ENCODE measurements around the gene NIPAL1. TPM values are rescaled to one million over a fixed set of nuclear protein-coding genes. Genes with fewer than 3 reads are reported as not detected.

The NIPAL1 gene
- total and polyA plus RNA-seq, 2 donors: 1.2 to 13.7 TPM

- no peak overlapping the region for H3K27ac ChIP-seq (ENCODE audit: low read depth)
- no peak for DNase-seq (ENCODE audit: extremely low spot score)
- WGBS: 66% methylated on average over 3 of the region's 3 CpGs
- H3K4me1 ChIP-seq (ENCODE audit: insufficient read depth): no peaks in the 10 kb centered on the region
- peaks cover 1% of the 10 kb centered on the region for H3K36me3 ChIP-seq (ENCODE audit: insufficient read depth)
- no peak overlapping the region for H3K4me3 ChIP-seq (ENCODE audit: low read depth, low read length)
Measured at GRCh38 chr4:48012824-48013223, 3.7 kb upstream of the NIPAL1 start.

DNA sequence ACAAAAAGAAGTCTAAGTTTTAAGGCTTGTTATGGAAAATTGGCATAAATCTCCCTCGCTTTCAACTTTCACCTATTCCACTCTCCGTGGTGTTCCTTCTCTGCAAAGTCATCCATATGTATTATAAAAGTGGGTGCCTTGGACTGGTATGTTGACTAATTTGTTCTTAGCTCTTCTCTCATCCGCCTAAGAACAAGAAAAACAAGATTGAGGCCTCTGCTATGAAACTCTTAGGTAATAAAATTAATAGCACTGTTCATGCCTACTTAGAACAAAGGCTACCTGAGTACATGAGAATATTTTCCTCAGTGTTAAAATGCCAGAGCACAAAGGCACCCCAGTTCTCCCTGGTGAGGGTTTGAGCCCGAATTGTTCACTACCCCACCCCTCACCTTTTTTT, 1.4 kb upstream of the NIPAL1 start:
- no peak for DNase-seq (ENCODE audit: extremely low spot score)
- Histone ChIP-seq H3K36me3 (ENCODE audit: insufficient read depth) (peaks cover 1% of the 10 kb centered on the region), H3K4me1 (ENCODE audit: insufficient read depth) (no peaks in the 10 kb centered on the region), H3K4me3 (ENCODE audit: low read depth, low read length) (no peak overlapping the region), H3K27ac (ENCODE audit: low read depth) (peak overlapping the region; percentile 68)
- 93% methylated on average over 4 of the region's 4 CpGs for WGBS

- Histone ChIP-seq H3K36me3 (ENCODE audit: insufficient read depth) (peaks cover 1% of the 10 kb centered on the region), H3K4me3 (ENCODE audit: low read depth, low read length) (peak overlapping the region; percentile 53), H3K27ac (ENCODE audit: low read depth) (peak overlapping the region; percentile 68), H3K4me1 (ENCODE audit: insufficient read depth) (no peaks in the 10 kb centered on the region)
- DNase-seq (ENCODE audit: extremely low spot score): no peak
- 80% methylated on average over 5 of the region's 5 CpGs for WGBS
Measured at GRCh38 chr4:48015678-48016077, 894 bp upstream of the NIPAL1 start.

DNA sequence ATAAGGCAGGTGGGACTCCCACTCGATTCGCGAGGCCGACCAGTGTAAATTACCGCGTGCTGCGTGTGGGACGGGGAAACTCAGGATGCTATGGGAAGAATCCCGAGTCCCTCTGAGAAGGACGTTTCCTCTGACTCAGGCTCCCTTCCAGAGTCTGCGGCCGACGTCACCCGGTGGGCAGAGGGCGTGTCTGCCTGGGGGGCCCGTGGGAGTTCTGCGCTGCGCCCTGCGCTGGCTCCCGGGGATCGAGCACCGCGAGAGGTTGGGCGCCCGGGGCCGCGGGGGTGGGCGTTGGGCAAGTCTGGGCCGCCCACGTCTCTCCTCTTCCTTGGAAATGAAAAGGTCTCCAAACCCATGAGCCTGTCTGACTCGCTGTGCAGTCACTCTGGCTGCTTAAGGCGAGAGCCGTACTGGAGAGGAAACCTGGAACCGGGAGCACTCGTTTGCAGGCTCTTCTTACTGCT, 568 bp downstream of the NIPAL1 start:
- no peaks in the 10 kb centered on the region for H3K36me3 ChIP-seq (ENCODE audit: insufficient read depth)
- 1% methylated on average over 35 of the region's 35 CpGs for WGBS
- H3K27ac ChIP-seq (ENCODE audit: low read depth): peak overlapping the region; percentile 76
- no peaks in the 10 kb centered on the region for H3K4me1 ChIP-seq (ENCODE audit: insufficient read depth)
- DNase-seq (ENCODE audit: extremely low spot score): peak; percentile 37
- peak overlapping the region; percentile 53 for H3K4me3 ChIP-seq (ENCODE audit: low read depth, low read length)

GRCh38 chr4:48018112-48018511, 1.5 kb downstream of the NIPAL1 start:
- no peaks in the 10 kb centered on the region for H3K4me1 ChIP-seq (ENCODE audit: insufficient read depth)
- no peak for DNase-seq (ENCODE audit: extremely low spot score)
- no peak overlapping the region for H3K4me3 ChIP-seq (ENCODE audit: low read depth, low read length)
- no peaks in the 10 kb centered on the region for H3K36me3 ChIP-seq (ENCODE audit: insufficient read depth)
- H3K27ac ChIP-seq (ENCODE audit: low read depth): no peak overlapping the region
- WGBS: 65% methylated on average over 2 of the region's 2 CpGs

GRCh38 chr4:48021100-48021499, 4.5 kb downstream of the NIPAL1 start:
- Histone ChIP-seq H3K27ac (ENCODE audit: low read depth) (no peak overlapping the region), H3K36me3 (ENCODE audit: insufficient read depth) (no peaks in the 10 kb centered on the region), H3K4me3 (ENCODE audit: low read depth, low read length) (no peak overlapping the region), H3K4me1 (ENCODE audit: insufficient read depth) (no peaks in the 10 kb centered on the region)
- DNase-seq (ENCODE audit: extremely low spot score): no peak
- 0% methylated on average over 1 of the region's 1 CpG for WGBS

GRCh38 chr4:48022192-48022799, 5.7 kb downstream of the NIPAL1 start:
- Histone ChIP-seq H3K4me1 (ENCODE audit: insufficient read depth) (no peaks in the 10 kb centered on the region), H3K27ac (ENCODE audit: low read depth) (no peak overlapping the region), H3K4me3 (ENCODE audit: low read depth, low read length) (no peak overlapping the region), H3K36me3 (ENCODE audit: insufficient read depth) (no peaks in the 10 kb centered on the region)
- no peak for DNase-seq (ENCODE audit: extremely low spot score)
- 34% methylated on average over 3 of the region's 3 CpGs for WGBS

DNA sequence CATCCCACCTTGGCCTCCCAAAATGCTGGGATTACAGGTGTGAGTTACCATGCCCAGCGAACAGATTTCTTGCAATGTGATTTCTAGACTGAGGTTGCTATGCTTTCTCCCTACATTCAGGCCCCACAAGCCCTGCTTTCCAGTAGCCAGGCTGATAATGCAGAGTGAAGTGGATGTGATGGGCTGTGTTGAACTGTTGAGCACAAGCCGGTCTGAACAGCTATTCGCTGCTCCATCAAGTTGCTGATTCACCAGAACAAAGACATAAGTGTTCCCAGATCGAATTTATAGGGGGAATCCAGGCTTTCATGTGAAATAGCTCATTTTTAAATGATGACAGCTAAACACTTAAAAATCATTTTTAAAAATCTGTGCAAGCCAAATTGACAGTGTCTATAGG, 8.0 kb downstream of the NIPAL1 start:
- no peak for DNase-seq (ENCODE audit: extremely low spot score)

GRCh38 chr4:48025005-48025404, 8.4 kb downstream of the NIPAL1 start:
- no peak for DNase-seq (ENCODE audit: extremely low spot score)
- WGBS: 15% methylated on average over 2 of the region's 2 CpGs
- no peaks in the 10 kb centered on the region for H3K4me1 ChIP-seq (ENCODE audit: insufficient read depth)
- no peaks in the 10 kb centered on the region for H3K36me3 ChIP-seq (ENCODE audit: insufficient read depth)
- no peak overlapping the region for H3K4me3 ChIP-seq (ENCODE audit: low read depth, low read length)
- no peak overlapping the region for H3K27ac ChIP-seq (ENCODE audit: low read depth)

More for the DNA sequence above, 8.0 kb downstream of the NIPAL1 start:
- Histone ChIP-seq H3K4me1 (ENCODE audit: insufficient read depth) (no peaks in the 10 kb centered on the region), H3K36me3 (ENCODE audit: insufficient read depth) (no peaks in the 10 kb centered on the region), H3K27ac (ENCODE audit: low read depth) (no peak overlapping the region), H3K4me3 (ENCODE audit: low read depth, low read length) (no peak overlapping the region)
- WGBS: 57% methylated on average over 4 of the region's 4 CpGs

GRCh38 chr4:48027653-48028052, 11.1 kb downstream of the NIPAL1 start:
- H3K27ac ChIP-seq (ENCODE audit: low read depth): no peak overlapping the region
- no peak overlapping the region for H3K4me3 ChIP-seq (ENCODE audit: low read depth, low read length)
- no peaks in the 10 kb centered on the region for H3K4me1 ChIP-seq (ENCODE audit: insufficient read depth)
- no peak for DNase-seq (ENCODE audit: extremely low spot score)
- no peaks in the 10 kb centered on the region for H3K36me3 ChIP-seq (ENCODE audit: insufficient read depth)

DNA sequence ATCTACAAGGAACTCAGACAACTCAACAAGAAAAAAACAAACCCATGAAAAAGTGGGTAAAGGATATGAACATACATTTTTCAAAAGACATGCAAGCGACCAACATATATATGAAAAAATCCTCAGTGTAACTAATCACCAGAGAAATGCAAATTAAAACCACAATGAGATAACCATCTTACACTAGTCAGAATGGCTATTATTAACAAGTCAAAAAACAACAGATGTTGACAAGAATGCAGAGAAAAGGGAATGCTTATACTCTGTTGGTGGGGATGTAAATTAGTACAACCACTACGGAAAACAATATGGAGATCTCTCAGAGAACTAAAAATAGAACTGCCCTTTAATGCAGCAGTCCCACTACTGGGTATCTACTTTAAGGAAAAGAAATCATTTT, 12.1 kb downstream of the NIPAL1 start:
- 65% methylated on average over 2 of the region's 2 CpGs for WGBS
- H3K27ac ChIP-seq (ENCODE audit: low read depth): no peak overlapping the region
- H3K4me3 ChIP-seq (ENCODE audit: low read depth, low read length): no peak overlapping the region
- no peaks in the 10 kb centered on the region for H3K4me1 ChIP-seq (ENCODE audit: insufficient read depth)
- no peak for DNase-seq (ENCODE audit: extremely low spot score)
- no peaks in the 10 kb centered on the region for H3K36me3 ChIP-seq (ENCODE audit: insufficient read depth)

DNA sequence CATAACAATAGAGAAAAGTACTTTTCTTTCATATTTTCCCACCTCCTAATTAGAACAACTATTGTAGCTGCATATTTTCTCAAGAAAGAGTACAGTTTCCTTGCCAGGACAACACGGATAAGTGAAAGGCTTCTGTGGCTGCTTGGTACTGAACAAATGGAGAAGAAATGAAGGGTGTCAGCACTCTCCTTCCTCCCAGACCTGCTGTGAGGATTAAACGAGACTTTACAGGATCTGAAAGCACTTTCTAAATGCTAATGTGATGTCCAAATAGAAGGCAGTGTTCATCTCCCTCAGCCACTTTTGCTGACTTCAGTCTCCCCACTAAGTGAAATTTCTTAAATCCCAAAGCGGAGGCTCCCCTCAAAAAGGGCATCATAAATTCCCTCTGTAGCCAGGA, 13.9 kb downstream of the NIPAL1 start:
- Histone ChIP-seq H3K36me3 (ENCODE audit: insufficient read depth) (no peaks in the 10 kb centered on the region), H3K4me1 (ENCODE audit: insufficient read depth) (no peaks in the 10 kb centered on the region), H3K4me3 (ENCODE audit: low read depth, low read length) (no peak overlapping the region), H3K27ac (ENCODE audit: low read depth) (no peak overlapping the region)
- 68% methylated on average over 3 of the region's 3 CpGs for WGBS
- no peak for DNase-seq (ENCODE audit: extremely low spot score)

- no peak overlapping the region for H3K4me3 ChIP-seq (ENCODE audit: low read depth, low read length)
- H3K36me3 ChIP-seq (ENCODE audit: insufficient read depth): no peaks in the 10 kb centered on the region
- no peak overlapping the region for H3K27ac ChIP-seq (ENCODE audit: low read depth)
- no peaks in the 10 kb centered on the region for H3K4me1 ChIP-seq (ENCODE audit: insufficient read depth)
- DNase-seq (ENCODE audit: extremely low spot score): no peak
- 41% methylated on average over 12 of the region's 12 CpGs for WGBS
Measured at GRCh38 chr4:48031802-48032525, 15.4 kb downstream of the NIPAL1 start.

DNA sequence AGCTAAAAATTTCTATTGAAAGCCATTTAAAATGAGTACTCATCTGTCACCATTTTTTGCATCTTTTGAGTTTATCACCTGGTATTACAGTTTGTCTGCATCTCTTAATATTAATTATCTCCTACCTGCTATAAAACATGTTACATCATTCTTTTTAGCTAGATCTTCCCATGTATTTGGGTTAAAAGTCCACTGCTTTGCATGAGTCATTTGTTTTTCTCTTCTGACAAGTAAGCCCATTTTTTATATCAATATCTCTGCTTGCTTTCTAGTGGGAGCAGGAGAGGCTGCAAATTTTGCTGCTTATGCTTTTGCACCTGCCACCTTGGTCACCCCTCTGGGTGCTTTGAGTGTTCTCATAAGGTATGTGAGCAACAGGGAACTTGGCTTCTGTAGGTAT, 16.1 kb downstream of the NIPAL1 start:
- H3K4me1 ChIP-seq (ENCODE audit: insufficient read depth): no peaks in the 10 kb centered on the region
- DNase-seq (ENCODE audit: extremely low spot score): no peak
- no peak overlapping the region for H3K4me3 ChIP-seq (ENCODE audit: low read depth, low read length)
- no peak overlapping the region for H3K27ac ChIP-seq (ENCODE audit: low read depth)
- no peaks in the 10 kb centered on the region for H3K36me3 ChIP-seq (ENCODE audit: insufficient read depth)
